Measurements from ENCODE around the gene SND1.

The SND1 gene

GRCh38 chr7:127766831-127767459, 115.0 kb downstream of the SND1 start:
- DNase-seq (ENCODE audit: low read depth in 2 of 2), result no peak

- no peak for DNase-seq (ENCODE audit: low read depth in 2 of 2)
Observed at GRCh38 chr7:127768241-127768640, 116.2 kb downstream of the SND1 start.

- DNase-seq (ENCODE audit: low read depth in 2 of 2), result no peak
Observed at GRCh38 chr7:127769137-127769536, 117.1 kb downstream of the SND1 start.

GRCh38 chr7:127769696-127770400, 117.9 kb downstream of the SND1 start:
- DNase-seq (ENCODE audit: low read depth in 2 of 2), result no peak

GRCh38 chr7:127770885-127771284, 118.9 kb downstream of the SND1 start:
- DNase-seq (ENCODE audit: low read depth in 2 of 2), result no peak

GRCh38 chr7:127771707-127772106, 119.7 kb downstream of the SND1 start:
- DNase-seq (ENCODE audit: low read depth in 2 of 2), result no peak

GRCh38 chr7:127776776-127777386, 124.9 kb downstream of the SND1 start:
- DNase-seq (ENCODE audit: low read depth in 2 of 2), result peak; percentile 84 to 85

- no peak for DNase-seq (ENCODE audit: low read depth in 2 of 2)
Observed at GRCh38 chr7:127780489-127780888, 128.5 kb downstream of the SND1 start.

- DNase-seq (ENCODE audit: low read depth in 2 of 2), result no peak
Observed at GRCh38 chr7:127781081-127781480, 129.1 kb downstream of the SND1 start.

GRCh38 chr7:127782075-127782474, 130.1 kb downstream of the SND1 start:
- DNase-seq (ENCODE audit: low read depth in 2 of 2), result no peak

GRCh38 chr7:127782654-127783559, 130.9 kb downstream of the SND1 start:
- no peak for DNase-seq (ENCODE audit: low read depth in 2 of 2)

- no peak for DNase-seq (ENCODE audit: low read depth in 2 of 2)
Observed at GRCh38 chr7:127786184-127786583, 134.2 kb downstream of the SND1 start.

GRCh38 chr7:127789031-127789430, 137.0 kb downstream of the SND1 start:
- no peak for DNase-seq (ENCODE audit: low read depth in 2 of 2)

- peak; percentile 74 to 78 for DNase-seq (ENCODE audit: low read depth in 2 of 2)
Observed at GRCh38 chr7:127791446-127792189, 139.6 kb downstream of the SND1 start.

- DNase-seq (ENCODE audit: low read depth in 2 of 2), result no peak
Observed at GRCh38 chr7:127792528-127793342, 140.7 kb downstream of the SND1 start.

- no peak for DNase-seq (ENCODE audit: low read depth in 2 of 2)
Observed at GRCh38 chr7:127793582-127793981, 141.6 kb downstream of the SND1 start.

- DNase-seq (ENCODE audit: low read depth in 2 of 2), result no peak
Observed at GRCh38 chr7:127794136-127794535, 142.1 kb downstream of the SND1 start.

GRCh38 chr7:127794551-127794950, 142.6 kb downstream of the SND1 start:
- DNase-seq (ENCODE audit: low read depth in 2 of 2), result no peak

- DNase-seq (ENCODE audit: low read depth in 2 of 2), result no peak
Observed at GRCh38 chr7:127798023-127798422, 146.0 kb downstream of the SND1 start.

- no peak for DNase-seq (ENCODE audit: low read depth in 2 of 2)
Observed at GRCh38 chr7:127798769-127799372, 146.9 kb downstream of the SND1 start.
